Measurements from ENCODE around the gene TBXAS1. TPM values are rescaled to one million over a fixed set of nuclear protein-coding genes. Genes with fewer than 3 reads are reported as not detected.

The TBXAS1 gene
- total and polyA plus RNA-seq, 11 donors, result 2.0 to 32.0 (median 4.7) TPM

DNA sequence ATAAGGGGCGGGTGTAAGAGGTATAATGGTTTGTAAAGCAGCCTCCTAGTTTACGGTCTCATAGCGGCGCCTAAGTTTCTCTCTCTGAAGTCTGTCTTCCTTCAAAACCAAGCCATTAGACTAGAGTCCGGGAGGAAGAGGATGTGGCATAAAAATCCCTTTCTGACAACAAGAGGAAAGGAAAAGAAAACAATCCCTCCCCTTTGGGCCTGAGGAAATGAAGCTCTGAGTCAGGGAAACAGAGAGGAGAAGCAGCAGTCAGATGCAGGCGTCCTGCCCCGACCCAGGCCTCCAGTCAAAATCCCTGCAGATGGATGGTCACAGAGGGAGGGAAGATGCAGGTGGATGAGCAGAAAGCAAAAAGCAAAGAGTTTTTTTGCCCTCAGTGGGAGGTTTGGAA is 210.0 kb downstream of the TBXAS1 start:
- H3K9me3 ChIP-seq, result no peaks in the 10 kb centered on the region
- intact Hi-C loops (cut with DNase I), result no loop called here
- peaks cover 0 to 94% (median 72%) of the 10 kb centered on the region in 9 donors for H3K36me3 ChIP-seq
- no peak overlapping the region for H3K4me3 ChIP-seq
- no peaks in the 10 kb centered on the region for H3K27me3 ChIP-seq
- ATAC-seq (peak in 2 of 4 donors; percentile 8 to 35), DNase-seq (no peak)
- TF ChIP-seq, protein P1, sequence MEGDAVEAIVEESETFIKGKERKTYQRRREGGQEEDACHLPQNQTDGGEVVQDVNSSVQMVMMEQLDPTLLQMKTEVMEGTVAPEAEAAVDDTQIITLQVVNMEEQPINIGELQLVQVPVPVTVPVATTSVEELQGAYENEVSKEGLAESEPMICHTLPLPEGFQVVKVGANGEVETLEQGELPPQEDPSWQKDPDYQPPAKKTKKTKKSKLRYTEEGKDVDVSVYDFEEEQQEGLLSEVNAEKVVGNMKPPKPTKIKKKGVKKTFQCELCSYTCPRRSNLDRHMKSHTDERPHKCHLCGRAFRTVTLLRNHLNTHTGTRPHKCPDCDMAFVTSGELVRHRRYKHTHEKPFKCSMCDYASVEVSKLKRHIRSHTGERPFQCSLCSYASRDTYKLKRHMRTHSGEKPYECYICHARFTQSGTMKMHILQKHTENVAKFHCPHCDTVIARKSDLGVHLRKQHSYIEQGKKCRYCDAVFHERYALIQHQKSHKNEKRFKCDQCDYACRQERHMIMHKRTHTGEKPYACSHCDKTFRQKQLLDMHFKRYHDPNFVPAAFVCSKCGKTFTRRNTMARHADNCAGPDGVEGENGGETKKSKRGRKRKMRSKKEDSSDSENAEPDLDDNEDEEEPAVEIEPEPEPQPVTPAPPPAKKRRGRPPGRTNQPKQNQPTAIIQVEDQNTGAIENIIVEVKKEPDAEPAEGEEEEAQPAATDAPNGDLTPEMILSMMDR (IDR thresholded peaks at IDR 0.05), result no peak
- no peak for TF ChIP-seq POLR2A (IDR thresholded peaks at IDR 0.05)
- peaks cover 0 to 29% (median 4%) of the 10 kb centered on the region in 12 donors for H3K4me1 ChIP-seq
- H3K27ac ChIP-seq, result peak overlapping the region in 3 of 12 donors; percentile 15 to 37 (median 25)
- WGBS, 4 donors, result 53 to 76% (median 58%) methylated on average over 7 of the region's 7 CpGs

- no peaks in the 10 kb centered on the region for H3K27me3 ChIP-seq
- WGBS, 4 donors, result 94 to 95% (median 94%) methylated on average over 12 of the region's 12 CpGs
- H3K4me3 ChIP-seq, result no peak overlapping the region
- TF ChIP-seq, protein P1 (IDR thresholded peaks at IDR 0.05), result no peak
- no peak for TF ChIP-seq POLR2A (IDR thresholded peaks at IDR 0.05)
- H3K4me1 ChIP-seq, result peaks cover 0 to 29% (median 4%) of the 10 kb centered on the region in 12 donors
- H3K27ac ChIP-seq, result peak overlapping the region in 1 of 12 donors; percentile 15
- intact Hi-C loops (cut with DNase I), result no loop called here
- ATAC-seq (no peak), DNase-seq (no peak)
- H3K36me3 ChIP-seq, result peaks cover 0 to 94% (median 71%) of the 10 kb centered on the region in 9 donors
- H3K9me3 ChIP-seq, result no peaks in the 10 kb centered on the region
These were observed 210.8 kb downstream of the TBXAS1 start for GRCh38 chr7:140039896-140040295.

GRCh38 chr7:140041659-140042385 is 212.8 kb downstream of the TBXAS1 start:
- peaks cover 0 to 98% (median 73%) of the 10 kb centered on the region in 9 donors for H3K36me3 ChIP-seq
- WGBS, 4 donors, result 89 to 94% (median 90%) methylated on average over 12 of the region's 12 CpGs
- no peaks in the 10 kb centered on the region for H3K27me3 ChIP-seq
- peaks cover 0 to 16% (median 1%) of the 10 kb centered on the region in 12 donors for H3K4me1 ChIP-seq
- H3K27ac ChIP-seq, result no peak overlapping the region
- no peak for ATAC-seq
- TF ChIP-seq, protein P1 (IDR thresholded peaks at IDR 0.05), result no peak
- TF ChIP-seq POLR2A (IDR thresholded peaks at IDR 0.05), result no peak
- DNase-seq, result no peak
- no peaks in the 10 kb centered on the region for H3K9me3 ChIP-seq
- H3K4me3 ChIP-seq, result no peak overlapping the region
- intact Hi-C loops (cut with DNase I), result no loop called here

- 91 to 95% (median 93%) methylated on average over 10 of the region's 10 CpGs for WGBS, 4 donors
- Histone ChIP-seq H3K4me1 (peaks cover 0 to 16% (median 1%) of the 10 kb centered on the region in 12 donors), H3K4me3 (no peak overlapping the region), H3K27me3 (no peaks in the 10 kb centered on the region), H3K9me3 (no peaks in the 10 kb centered on the region), H3K36me3 (peaks cover 0 to 98% (median 73%) of the 10 kb centered on the region in 9 donors), H3K27ac (no peak overlapping the region)
- intact Hi-C loops (cut with DNase I), result no loop called here
- ATAC-seq (no peak), DNase-seq (no peak)
- TF ChIP-seq POLR2A (IDR thresholded peaks at IDR 0.05), result no peak
- TF ChIP-seq, protein P1 (IDR thresholded peaks at IDR 0.05), result no peak
These were observed 213.3 kb downstream of the TBXAS1 start for GRCh38 chr7:140042386-140042670.

All from heart left ventricle (tissue), 16 donors.